Right lobe of liver (tissue), 4 donors: ENCODE measurements around the gene GPR78.

Source experiments
- POLR2A ChIP-seq: fragments of 450-650 bp; IDR thresholded peaks from one replicate; pipeline ENCODE4 v1.6.1; 2017; ENCODE audit warnings: antibody characterized with exemption, mild to moderate bottlenecking
- TF ChIP-seq, protein P1 (sequence below), 4 donors: fragments of 200-600 bp in 3 of 4; fragments of 450-650 bp in 1 of 4; IDR thresholded peaks; one replicate each; pipeline versions ENCODE4 v1.5.1 to v1.8.0; 2016 to 2022; ENCODE audit warnings: antibody characterized with exemption in 4 of 4, mild to moderate bottlenecking in 2 of 4
- donor health status: DM: no; HTN: no; CAD: no.
- donor health status: DM: no; HTN: no; CAD: no.
- donor health status: DM: no; HTN: yes; CAD: no.

DNA sequence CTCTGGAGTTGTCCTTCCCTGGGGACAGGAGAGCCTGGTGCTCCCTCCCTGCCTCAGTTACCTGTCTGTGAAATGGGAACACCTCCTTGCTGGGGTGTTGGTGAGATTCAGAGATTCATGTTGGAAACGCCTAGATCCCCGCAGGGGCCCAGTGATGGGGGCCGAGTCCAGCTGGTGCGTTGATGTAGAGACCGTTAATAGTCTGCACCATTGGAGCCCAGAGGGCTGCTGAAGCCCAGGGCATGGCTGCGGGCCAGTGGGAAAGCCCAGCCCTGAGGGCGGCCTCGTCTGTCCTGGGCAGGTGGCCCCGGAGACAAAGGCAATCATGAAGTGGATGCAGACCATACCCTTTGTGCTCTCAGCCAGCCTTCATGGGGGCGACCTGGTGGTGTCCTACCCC, 26.8 kb downstream of the GPR78 start:
- TF ChIP-seq, protein P1, sequence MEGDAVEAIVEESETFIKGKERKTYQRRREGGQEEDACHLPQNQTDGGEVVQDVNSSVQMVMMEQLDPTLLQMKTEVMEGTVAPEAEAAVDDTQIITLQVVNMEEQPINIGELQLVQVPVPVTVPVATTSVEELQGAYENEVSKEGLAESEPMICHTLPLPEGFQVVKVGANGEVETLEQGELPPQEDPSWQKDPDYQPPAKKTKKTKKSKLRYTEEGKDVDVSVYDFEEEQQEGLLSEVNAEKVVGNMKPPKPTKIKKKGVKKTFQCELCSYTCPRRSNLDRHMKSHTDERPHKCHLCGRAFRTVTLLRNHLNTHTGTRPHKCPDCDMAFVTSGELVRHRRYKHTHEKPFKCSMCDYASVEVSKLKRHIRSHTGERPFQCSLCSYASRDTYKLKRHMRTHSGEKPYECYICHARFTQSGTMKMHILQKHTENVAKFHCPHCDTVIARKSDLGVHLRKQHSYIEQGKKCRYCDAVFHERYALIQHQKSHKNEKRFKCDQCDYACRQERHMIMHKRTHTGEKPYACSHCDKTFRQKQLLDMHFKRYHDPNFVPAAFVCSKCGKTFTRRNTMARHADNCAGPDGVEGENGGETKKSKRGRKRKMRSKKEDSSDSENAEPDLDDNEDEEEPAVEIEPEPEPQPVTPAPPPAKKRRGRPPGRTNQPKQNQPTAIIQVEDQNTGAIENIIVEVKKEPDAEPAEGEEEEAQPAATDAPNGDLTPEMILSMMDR (IDR thresholded peaks at IDR 0.05): no peak
- no peak for TF ChIP-seq POLR2A
